Brain microvascular endothelial cell (primary cell): ENCODE data around the gene ADK.

Source experiments
- DNase-seq: peaks from one replicate; pipeline ENCODE4 v3.0.0-alpha.2; 2020
- H3K27ac ChIP-seq: fragments of 250-450 bp; sonication (Bioruptor Pico); 2 replicates; pipeline ENCODE4 v1.5.1; 2020; ENCODE audit warnings: mild to moderate bottlenecking, moderate library complexity
- H3K27me3 ChIP-seq: fragments of 250-450 bp; sonication (Bioruptor Pico); replicated peaks from 2 replicates; pipeline ENCODE4 v1.5.1; 2020; ENCODE audit warnings: mild to moderate bottlenecking
- H3K36me3 ChIP-seq: fragments of 250-450 bp; sonication (Bioruptor Pico); replicated peaks from 2 replicates; pipeline ENCODE4 v1.5.1; 2020; ENCODE audit warnings: mild to moderate bottlenecking
- H3K4me3 ChIP-seq: 2 replicates; pipeline ENCODE4 v1.5.1; 2011; ENCODE audit warnings: low read depth, mild to moderate bottlenecking, control low read depth, low read length, moderate library complexity
- in situ Hi-C: cut with HindIII; loops from 2 replicates; pipeline ENCODE4 v1.10.0; 2017; ENCODE audit warnings: low sequenced_read_pairs, low pct_ligation_motif_present
- TF ChIP-seq, protein P1 (sequence below): IDR thresholded peaks from 2 replicates; pipeline ENCODE4 v1.5.1; 2011; ENCODE audit warnings: low read depth, mild to moderate bottlenecking, moderate library complexity, low read length, control low read depth, inconsistent platforms; ENCODE audit errors: missing control alignments

ADK gene

GRCh38 chr10:74394416-74394969, 243.5 kb downstream of the ADK start:
- Histone ChIP-seq H3K4me3 (no peak overlapping the region), H3K36me3 (no peaks in the 10 kb centered on the region), H3K27me3 (no peaks in the 10 kb centered on the region), H3K27ac (no peak overlapping the region)
- in situ Hi-C loops: no loop called here
- DNase-seq: no peak
- TF ChIP-seq, protein P1, sequence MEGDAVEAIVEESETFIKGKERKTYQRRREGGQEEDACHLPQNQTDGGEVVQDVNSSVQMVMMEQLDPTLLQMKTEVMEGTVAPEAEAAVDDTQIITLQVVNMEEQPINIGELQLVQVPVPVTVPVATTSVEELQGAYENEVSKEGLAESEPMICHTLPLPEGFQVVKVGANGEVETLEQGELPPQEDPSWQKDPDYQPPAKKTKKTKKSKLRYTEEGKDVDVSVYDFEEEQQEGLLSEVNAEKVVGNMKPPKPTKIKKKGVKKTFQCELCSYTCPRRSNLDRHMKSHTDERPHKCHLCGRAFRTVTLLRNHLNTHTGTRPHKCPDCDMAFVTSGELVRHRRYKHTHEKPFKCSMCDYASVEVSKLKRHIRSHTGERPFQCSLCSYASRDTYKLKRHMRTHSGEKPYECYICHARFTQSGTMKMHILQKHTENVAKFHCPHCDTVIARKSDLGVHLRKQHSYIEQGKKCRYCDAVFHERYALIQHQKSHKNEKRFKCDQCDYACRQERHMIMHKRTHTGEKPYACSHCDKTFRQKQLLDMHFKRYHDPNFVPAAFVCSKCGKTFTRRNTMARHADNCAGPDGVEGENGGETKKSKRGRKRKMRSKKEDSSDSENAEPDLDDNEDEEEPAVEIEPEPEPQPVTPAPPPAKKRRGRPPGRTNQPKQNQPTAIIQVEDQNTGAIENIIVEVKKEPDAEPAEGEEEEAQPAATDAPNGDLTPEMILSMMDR: no peak

DNA sequence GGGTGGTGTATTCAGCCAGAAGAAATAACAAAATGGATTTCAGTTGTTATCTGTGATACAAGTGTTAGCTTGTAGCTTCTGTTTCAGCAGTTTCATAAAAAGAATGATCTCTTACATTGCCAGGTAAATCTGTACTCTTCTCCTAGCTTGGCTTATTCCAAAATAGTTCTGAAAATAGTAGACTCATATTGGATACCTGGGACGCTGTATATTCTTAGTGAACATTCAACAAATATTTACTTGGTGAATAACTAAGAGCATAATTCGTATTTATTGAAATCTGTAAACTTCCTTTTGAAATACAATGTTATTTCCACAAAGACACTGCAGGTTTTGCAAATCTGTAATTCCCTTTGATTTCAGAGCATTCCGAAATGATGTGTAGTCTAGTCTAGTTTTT, 249.2 kb downstream of the ADK start:
- H3K36me3 ChIP-seq: no peaks in the 10 kb centered on the region
- no peaks in the 10 kb centered on the region for H3K27me3 ChIP-seq
- no peak overlapping the region for H3K4me3 ChIP-seq
- no peak for DNase-seq
- in situ Hi-C loops: no loop called here
- TF ChIP-seq, protein P1: no peak
- H3K27ac ChIP-seq: no peak overlapping the region

- in situ Hi-C loops: no loop called here
- TF ChIP-seq, protein P1: no peak
- Histone ChIP-seq H3K36me3 (no peaks in the 10 kb centered on the region), H3K4me3 (no peak overlapping the region), H3K27ac (no peak overlapping the region), H3K27me3 (no peaks in the 10 kb centered on the region)
- DNase-seq: no peak
Measured at GRCh38 chr10:74406006-74406405, 255.0 kb downstream of the ADK start.

DNA sequence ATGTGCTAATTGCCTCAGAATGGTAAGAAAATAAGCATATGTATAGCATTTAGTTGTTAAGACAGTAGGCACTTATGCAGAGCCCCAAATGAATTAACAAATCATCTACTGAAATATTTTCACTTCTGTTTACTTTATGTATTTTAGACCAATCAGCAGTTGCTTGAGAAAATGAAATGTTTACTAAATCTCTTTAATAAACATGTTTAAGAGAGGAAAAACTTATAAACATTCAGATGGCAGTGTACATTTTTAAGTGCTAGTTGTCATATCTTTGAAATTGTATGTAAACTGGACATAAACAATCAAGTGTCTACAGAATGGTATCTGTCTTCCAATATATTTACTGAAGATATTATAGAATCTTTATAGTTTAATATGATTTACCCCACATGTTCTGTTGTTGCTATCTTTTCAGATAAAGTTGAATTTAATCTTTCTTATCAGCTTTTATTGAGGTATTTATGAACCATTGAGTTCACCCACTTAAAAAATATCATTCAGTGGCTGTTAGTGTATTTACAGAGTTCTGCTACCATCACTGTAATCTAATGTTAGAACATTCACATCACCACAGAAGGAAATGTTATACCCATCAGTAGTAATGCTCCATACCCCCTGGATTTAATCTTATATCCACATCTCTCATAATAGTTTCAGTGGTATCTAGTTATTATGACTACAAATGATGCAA, 264.3 kb downstream of the ADK start:
- Histone ChIP-seq H3K4me3 (no peak overlapping the region), H3K27ac (no peak overlapping the region), H3K27me3 (no peaks in the 10 kb centered on the region), H3K36me3 (peaks cover 2% of the 10 kb centered on the region)
- TF ChIP-seq, protein P1: no peak
- no peak for DNase-seq
- in situ Hi-C loops: no loop called here

- in situ Hi-C loops: no loop called here
- no peak overlapping the region for H3K4me3 ChIP-seq
- no peaks in the 10 kb centered on the region for H3K36me3 ChIP-seq
- DNase-seq: no peak
- TF ChIP-seq, protein P1: no peak
- no peak overlapping the region for H3K27ac ChIP-seq
- H3K27me3 ChIP-seq: no peaks in the 10 kb centered on the region
Measured at GRCh38 chr10:74417397-74417796, 266.4 kb downstream of the ADK start.
